Astrocyte of the cerebellum (primary cell): ENCODE results near the gene SRI.
"Not testable (repeated sequence)": the region's sequence is repeated elsewhere in the genome, so short reads cannot be mapped to it uniquely, and the experiment has no call there.

Source experiments
- DNase-seq: peaks from one replicate; pipeline ENCODE4 v3.0.0-alpha.2; 2011; ENCODE audit warnings: low read depth
- H3K4me3 ChIP-seq: 2 replicates; pipeline ENCODE4 v1.5.1; 2011; ENCODE audit warnings: mild to moderate bottlenecking, low read depth, low read length, moderate library complexity
- in situ Hi-C: cut with HindIII; loops from 2 replicates; pipeline ENCODE4 v1.10.0; 2017; ENCODE audit warnings: low sequenced_read_pairs
- TF ChIP-seq, protein P1 (sequence below): IDR thresholded peaks from 2 replicates; pipeline ENCODE4 v1.5.1; 2012; ENCODE audit warnings: low read length, low read depth, moderate library complexity, mild to moderate bottlenecking; ENCODE audit errors: missing control alignments

SRI gene

DNA sequence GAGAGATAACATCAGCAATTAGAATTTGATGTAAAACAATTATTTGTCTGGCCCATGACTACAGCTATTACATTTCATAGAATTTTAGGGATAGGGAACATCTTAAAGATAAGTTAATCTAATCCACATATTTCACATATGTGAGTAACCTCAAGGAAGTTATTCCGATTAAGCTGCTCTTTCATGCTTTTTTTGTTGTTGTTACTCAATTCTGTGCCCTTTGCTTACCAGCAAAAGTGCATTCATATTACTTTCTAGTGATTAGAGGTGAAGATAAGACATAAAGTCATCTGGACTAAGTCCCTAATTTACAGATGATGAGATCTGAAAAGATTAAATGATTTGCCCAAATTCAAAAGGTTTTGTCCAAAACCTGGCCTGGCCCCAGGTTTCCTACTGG, 40.9 kb upstream of the SRI start:
- in situ Hi-C loops, result no loop called here
- TF ChIP-seq, protein P1, sequence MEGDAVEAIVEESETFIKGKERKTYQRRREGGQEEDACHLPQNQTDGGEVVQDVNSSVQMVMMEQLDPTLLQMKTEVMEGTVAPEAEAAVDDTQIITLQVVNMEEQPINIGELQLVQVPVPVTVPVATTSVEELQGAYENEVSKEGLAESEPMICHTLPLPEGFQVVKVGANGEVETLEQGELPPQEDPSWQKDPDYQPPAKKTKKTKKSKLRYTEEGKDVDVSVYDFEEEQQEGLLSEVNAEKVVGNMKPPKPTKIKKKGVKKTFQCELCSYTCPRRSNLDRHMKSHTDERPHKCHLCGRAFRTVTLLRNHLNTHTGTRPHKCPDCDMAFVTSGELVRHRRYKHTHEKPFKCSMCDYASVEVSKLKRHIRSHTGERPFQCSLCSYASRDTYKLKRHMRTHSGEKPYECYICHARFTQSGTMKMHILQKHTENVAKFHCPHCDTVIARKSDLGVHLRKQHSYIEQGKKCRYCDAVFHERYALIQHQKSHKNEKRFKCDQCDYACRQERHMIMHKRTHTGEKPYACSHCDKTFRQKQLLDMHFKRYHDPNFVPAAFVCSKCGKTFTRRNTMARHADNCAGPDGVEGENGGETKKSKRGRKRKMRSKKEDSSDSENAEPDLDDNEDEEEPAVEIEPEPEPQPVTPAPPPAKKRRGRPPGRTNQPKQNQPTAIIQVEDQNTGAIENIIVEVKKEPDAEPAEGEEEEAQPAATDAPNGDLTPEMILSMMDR, result no peak
- no peak for DNase-seq
- no peak overlapping the region for H3K4me3 ChIP-seq

GRCh38 chr7:88259656-88260380, 40.0 kb upstream of the SRI start:
- no peak overlapping the region for H3K4me3 ChIP-seq
- TF ChIP-seq, protein P1, result no peak
- DNase-seq, result no peak
- in situ Hi-C loops, result loop anchor here (5.0 kb wide), 1 partner anchor 52 kb away; no protein-coding TSS in a partner anchor

GRCh38 chr7:88258296-88258695, 38.5 kb upstream of the SRI start:
- in situ Hi-C loops, result loop anchor here (5.0 kb wide), 1 partner anchor 54 kb away; no protein-coding TSS in a partner anchor
- H3K4me3 ChIP-seq, DNase-seq: not testable (repeated sequence)

- H3K4me3 ChIP-seq, result no peak overlapping the region
- in situ Hi-C loops, result loop anchor here (5.0 kb wide), 1 partner anchor 55 kb away; no protein-coding TSS in a partner anchor
- TF ChIP-seq, protein P1, result no peak
- DNase-seq, result no peak
Measured at GRCh38 chr7:88256906-88257305, 37.1 kb upstream of the SRI start.

DNA sequence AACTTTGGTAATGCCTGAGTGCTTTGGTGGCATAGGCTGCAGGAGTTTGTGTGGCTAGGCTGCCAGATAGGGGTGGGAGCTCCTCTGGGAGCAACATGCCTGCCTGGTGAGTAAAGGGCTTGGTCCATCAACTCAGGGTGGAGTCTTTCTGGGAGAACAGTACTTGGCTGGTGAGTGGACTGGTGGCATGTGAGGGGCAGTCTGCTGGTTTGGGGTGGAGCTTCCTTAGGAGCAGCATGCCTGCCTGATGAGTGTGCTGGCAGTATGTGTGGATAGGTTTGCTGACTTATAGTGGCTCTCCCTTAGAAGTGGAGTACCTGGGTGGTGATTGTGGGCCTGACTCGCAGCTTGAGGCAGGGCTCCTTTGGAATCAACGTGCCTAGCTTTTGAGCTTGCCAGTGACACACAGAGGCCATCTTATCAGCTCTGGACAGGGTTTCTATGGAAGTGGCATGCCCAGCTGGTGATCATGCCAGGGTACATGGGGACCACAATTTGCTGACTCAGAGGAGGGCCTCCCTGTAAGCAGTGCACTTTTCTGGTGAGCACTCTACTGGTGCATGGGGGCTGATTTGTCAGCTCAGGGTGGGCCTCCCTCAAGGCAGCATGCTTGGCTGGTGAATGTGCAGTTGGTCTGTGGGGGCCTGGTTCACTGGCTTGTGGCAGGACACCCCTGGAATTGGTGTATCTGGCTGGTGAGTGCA, 35.0 kb upstream of the SRI start:
- DNase-seq, result no peak
- TF ChIP-seq, protein P1, result no peak
- H3K4me3 ChIP-seq, result no peak overlapping the region
- in situ Hi-C loops, result loop anchor here (5.0 kb wide), 1 partner anchor 57 kb away; no protein-coding TSS in a partner anchor

DNA sequence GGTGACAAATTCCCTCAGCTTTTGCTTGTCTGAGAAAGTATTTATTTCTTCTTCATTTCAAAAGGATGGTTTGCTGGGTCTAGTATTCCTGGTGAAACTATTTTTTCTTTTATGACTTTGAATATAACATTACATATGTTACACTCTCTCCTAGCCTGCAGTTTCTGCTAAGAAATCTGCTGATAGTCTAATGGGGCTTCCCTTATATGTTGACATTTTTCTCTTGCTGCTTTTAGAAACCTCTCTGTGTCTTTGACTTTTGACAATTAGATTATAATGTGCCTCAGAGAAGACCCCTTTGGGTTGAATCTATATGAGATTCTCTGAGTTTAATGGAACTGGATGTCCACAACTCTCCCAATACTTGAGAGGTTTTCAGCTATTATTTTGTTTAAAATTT, 33.8 kb upstream of the SRI start:
- TF ChIP-seq, protein P1, result no peak
- H3K4me3 ChIP-seq, result no peak overlapping the region
- in situ Hi-C loops, result no loop called here

GRCh38 chr7:88244258-88244657, 24.4 kb upstream of the SRI start:
- H3K4me3 ChIP-seq, result no peak overlapping the region
- TF ChIP-seq, protein P1, result no peak
- DNase-seq, result no peak
- in situ Hi-C loops, result no loop called here

More for the DNA sequence above, 33.8 kb upstream of the SRI start:
- DNase-seq, result no peak
